Activated CD8-positive, alpha-beta T cell treated with anti-CD3 and anti-CD28 coated beads, Interleukin-2, amount 10 ng/mL, durations not matched to agents 7 days and 5 days (primary cell): ENCODE results near the gene SLC24A4. TPM values are rescaled to one million over a fixed set of nuclear protein-coding genes. Genes with fewer than 3 reads are reported as not detected.
A peak's percentile ranks its signal among the peaks of the same experiment; 100 is the strongest.

Experiments used
- ATAC-seq: fragments of 150-1000 bp; cut with Tn5 transposase; one replicate; pipeline ENCODE4 v1.10.0; 2021; ENCODE audit warnings: moderate library complexity
- CTCF ChIA-PET: fragments of 350-600 bp; sonication (Branson Sonifier 250); formaldehyde crosslinking; loops from one replicate; lab custom pipeline; 2021; ENCODE audit warnings: antibody characterized with exemption; lab: Charles Lee
- POLR2A ChIA-PET: fragments of 350-600 bp; sonication (Branson Sonifier 250); formaldehyde crosslinking; loops from one replicate; lab custom pipeline; 2021; ENCODE audit warnings: antibody characterized with exemption; lab: Charles Lee
- DNase-seq: peaks from one replicate; pipeline ENCODE4 v3.0.0-alpha.2; 2020
- H3K27ac Mint-ChIP-seq: one replicate; pipeline ENCODE4 v1.8.0; 2021; ENCODE audit warnings: mild to moderate bottlenecking, mixed read lengths
- H3K27me3 Mint-ChIP-seq: one replicate; pipeline ENCODE4 v1.8.0; 2021; ENCODE audit warnings: low read depth, mixed read lengths
- H3K36me3 Mint-ChIP-seq: one replicate; pipeline ENCODE4 v1.8.0; 2021; ENCODE audit warnings: low read depth, mixed read lengths
- H3K4me1 Mint-ChIP-seq: one replicate; pipeline ENCODE4 v1.8.0; 2021; ENCODE audit warnings: low read depth, mixed read lengths
- H3K4me3 Mint-ChIP-seq: one replicate; pipeline ENCODE4 v1.8.0; 2021; ENCODE audit warnings: mild to moderate bottlenecking, mixed read lengths
- H3K9me3 Mint-ChIP-seq: one replicate; pipeline ENCODE4 v1.8.0; 2022; ENCODE audit warnings: mixed read lengths; ENCODE audit not compliant: insufficient read depth
- total RNA-seq, 2 experiments: library from RNA; stranded (reverse); gene quantifications; one replicate each; pipeline ENCODE4 v1.2.3, GENCODE V29; 2021

The SLC24A4 gene
- total RNA-seq, 2 experiments from 2014 or later: 0.05 TPM; not detected in 1

DNA sequence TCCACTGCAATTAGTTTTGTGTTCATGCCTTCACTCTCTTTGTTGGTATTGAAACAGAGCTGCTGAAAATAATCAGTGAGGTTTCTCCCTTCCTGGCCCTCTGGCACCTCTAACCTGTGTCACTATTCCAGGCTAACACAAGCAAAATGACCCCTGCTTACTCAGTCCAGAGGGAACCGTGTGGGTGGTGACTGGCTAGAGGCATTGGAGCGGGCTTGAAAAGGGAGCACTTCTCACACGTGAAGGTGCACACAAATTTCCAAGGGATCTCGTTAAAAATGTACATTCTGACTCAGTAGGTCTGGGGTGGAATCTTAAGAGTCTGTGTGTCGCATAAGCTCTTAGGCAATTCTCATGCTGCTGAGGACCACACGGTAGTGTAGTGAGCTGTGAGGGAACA lies 1.3 kb upstream of the SLC24A4 start:
- no peak overlapping the region for H3K27ac Mint-ChIP-seq
- no peak for DNase-seq
- peaks cover 9% of the 10 kb centered on the region for H3K9me3 Mint-ChIP-seq
- ChIA-PET CTCF (interaction anchor here (1.0 kb wide), 1 partner anchor 202 kb away, joined by 3 read pairs; no protein-coding TSS in a partner anchor), POLR2A (no interaction called here)
- H3K36me3 Mint-ChIP-seq: peaks cover 2% of the 10 kb centered on the region
- H3K27me3 Mint-ChIP-seq: peaks cover 66% of the 10 kb centered on the region
- H3K4me3 Mint-ChIP-seq: no peak overlapping the region
- no peak for ATAC-seq
- H3K4me1 Mint-ChIP-seq: peaks cover 20% of the 10 kb centered on the region

DNA sequence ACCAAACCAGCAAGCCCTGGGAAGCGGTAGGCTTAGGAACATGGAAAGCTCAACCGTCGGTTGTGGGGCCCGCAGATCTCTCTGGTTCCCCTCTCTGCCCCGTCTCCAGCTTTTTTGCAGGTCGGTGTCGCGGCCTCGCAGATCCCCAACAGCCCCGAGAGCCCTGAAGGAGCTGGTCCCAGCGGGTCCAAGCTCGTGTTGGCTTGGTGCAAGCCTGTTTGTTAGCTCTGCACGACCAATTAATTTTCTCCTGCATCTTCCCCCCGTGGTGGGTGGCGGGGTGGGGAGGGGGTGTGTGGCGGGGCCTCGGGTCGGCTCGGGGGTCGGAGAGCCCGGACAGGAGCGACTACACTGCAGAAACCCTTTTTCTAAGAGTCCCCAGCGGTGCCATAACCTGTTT lies 449 bp upstream of the SLC24A4 start:
- POLR2A ChIA-PET: no interaction called here

DNA sequence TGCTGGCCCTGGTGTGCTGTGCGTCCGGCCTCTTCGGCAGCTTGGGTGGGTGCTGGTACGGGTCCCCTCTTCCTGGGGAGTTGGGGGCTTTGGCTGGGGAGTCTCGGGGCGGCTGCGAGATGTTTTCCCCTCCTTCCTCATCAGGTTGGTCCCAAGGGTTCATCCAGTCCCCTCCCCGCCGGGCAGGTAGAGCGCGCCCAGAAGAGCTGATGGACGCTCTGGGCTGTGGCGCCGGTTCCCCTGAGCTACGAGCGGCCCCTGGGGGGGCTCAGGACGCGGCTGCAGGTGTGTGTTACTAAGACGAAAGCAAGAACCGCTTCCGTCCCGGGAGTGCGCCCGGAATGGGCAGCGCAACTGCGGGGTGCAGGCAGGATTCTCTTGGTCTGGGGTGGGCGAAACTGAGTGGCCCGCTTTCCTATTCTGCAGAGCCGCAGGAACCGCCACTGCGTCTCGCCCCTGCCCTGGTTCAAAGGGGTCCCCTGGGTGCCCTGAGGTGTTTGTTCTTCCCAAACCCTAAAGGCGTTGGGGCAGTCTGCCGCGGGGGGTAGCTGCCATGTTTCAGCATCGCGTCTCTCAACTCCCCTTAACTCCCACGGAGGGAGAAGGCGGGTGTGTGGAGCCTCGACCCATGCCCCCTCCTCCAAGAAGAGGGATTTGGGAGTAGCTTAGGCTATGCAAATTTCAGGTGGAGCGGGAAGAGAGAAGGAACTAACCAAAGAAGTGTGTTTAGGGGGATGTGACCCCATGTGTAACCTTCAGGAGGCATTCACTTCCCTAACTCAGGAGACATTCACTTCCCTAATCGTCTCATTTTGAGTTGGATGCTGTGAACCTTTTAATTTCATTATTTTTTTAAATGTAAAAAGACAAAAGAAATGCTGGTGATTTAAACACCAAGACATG lies 1.2 kb downstream of the SLC24A4 start:
- H3K27me3 Mint-ChIP-seq: peaks cover 59% of the 10 kb centered on the region
- DNase-seq: no peak
- peaks cover 12% of the 10 kb centered on the region for H3K4me1 Mint-ChIP-seq
- H3K4me3 Mint-ChIP-seq: peak overlapping the region; percentile 61
- no peaks in the 10 kb centered on the region for H3K9me3 Mint-ChIP-seq
- ATAC-seq: no peak
- POLR2A ChIA-PET: no interaction called here
- no peaks in the 10 kb centered on the region for H3K36me3 Mint-ChIP-seq
- H3K27ac Mint-ChIP-seq: no peak overlapping the region
- CTCF ChIA-PET: no interaction called here

More for the DNA sequence above, 449 bp upstream of the SLC24A4 start:
- Mint-ChIP-seq H3K9me3 (peaks cover under 1% of the 10 kb centered on the region), H3K4me1 (peaks cover 12% of the 10 kb centered on the region), H3K27ac (no peak overlapping the region), H3K4me3 (peak overlapping the region; percentile 57), H3K27me3 (peaks cover 68% of the 10 kb centered on the region), H3K36me3 (no peaks in the 10 kb centered on the region)
- ATAC-seq: no peak
- no peak for DNase-seq
- CTCF ChIA-PET: interaction anchor here (0.5 to 1.0 kb wide), 3 partner anchors 203 to 230 kb away, joined by 3 read pairs; no protein-coding TSS in a partner anchor

DNA sequence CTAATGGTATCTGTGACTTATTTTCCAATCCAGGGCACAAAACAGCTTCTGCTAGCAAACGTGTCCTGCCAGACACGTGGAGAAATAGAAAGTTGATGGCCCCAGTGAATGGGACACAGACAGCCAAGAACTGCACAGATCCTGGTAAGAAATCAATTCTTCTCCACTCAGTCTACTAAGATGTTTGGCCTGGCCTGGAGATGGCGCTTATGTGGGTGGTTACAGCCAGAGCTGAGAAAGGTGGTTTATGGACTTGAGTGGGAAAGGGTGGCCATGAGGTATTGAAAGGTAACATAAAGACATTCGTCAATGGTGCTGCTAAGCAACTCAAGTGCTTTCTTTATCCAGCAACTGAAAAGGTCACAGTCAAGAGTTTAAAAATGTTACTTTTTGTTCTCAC lies 2.9 kb downstream of the SLC24A4 start:
- ATAC-seq (no peak), DNase-seq (no peak)
- no peak overlapping the region for H3K27ac Mint-ChIP-seq
- H3K4me3 Mint-ChIP-seq: no peak overlapping the region
- H3K4me1 Mint-ChIP-seq: peaks cover 12% of the 10 kb centered on the region
- CTCF ChIA-PET: no interaction called here
- POLR2A ChIA-PET: no interaction called here
- no peaks in the 10 kb centered on the region for H3K9me3 Mint-ChIP-seq
- H3K27me3 Mint-ChIP-seq: peaks cover 51% of the 10 kb centered on the region
- no peaks in the 10 kb centered on the region for H3K36me3 Mint-ChIP-seq

DNA sequence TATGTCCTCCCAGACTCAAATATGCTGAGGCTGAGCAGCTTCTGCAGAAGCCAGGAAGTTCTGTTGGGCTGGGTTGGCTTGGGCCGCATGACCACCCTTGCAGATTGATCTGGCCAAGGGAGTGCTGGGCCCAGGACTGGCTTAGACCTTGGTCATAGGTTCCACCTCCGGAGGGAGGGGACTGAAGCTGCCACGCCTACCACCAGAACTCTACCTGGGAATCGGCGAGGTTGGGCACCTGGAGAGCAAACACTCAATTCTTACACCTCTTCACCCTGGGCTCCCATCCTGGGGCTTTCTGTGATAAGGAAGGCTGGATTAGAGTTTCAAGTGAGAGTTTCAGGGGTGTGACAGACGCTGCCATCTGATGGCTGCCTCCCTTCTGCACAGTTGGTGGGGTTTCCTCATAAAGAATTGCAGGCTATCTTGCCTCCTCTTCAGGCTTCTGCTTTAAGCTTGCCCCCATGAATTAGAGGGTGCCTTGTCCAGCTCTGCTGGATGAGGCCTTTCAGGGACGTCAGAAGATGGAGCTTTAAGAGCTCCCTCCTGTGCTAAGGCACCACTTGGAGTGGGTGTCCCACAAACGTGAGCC lies 5.8 kb downstream of the SLC24A4 start:
- Mint-ChIP-seq H3K9me3 (no peaks in the 10 kb centered on the region), H3K27me3 (peaks cover 35% of the 10 kb centered on the region), H3K4me3 (no peak overlapping the region), H3K36me3 (no peaks in the 10 kb centered on the region), H3K4me1 (peaks cover 6% of the 10 kb centered on the region), H3K27ac (no peak overlapping the region)
- CTCF ChIA-PET: interaction anchor here (1.3 kb wide), 1 partner anchor 10 kb away, joined by 3 read pairs; no protein-coding TSS in a partner anchor
- no peak for DNase-seq
- POLR2A ChIA-PET: no interaction called here
- ATAC-seq: no peak

DNA sequence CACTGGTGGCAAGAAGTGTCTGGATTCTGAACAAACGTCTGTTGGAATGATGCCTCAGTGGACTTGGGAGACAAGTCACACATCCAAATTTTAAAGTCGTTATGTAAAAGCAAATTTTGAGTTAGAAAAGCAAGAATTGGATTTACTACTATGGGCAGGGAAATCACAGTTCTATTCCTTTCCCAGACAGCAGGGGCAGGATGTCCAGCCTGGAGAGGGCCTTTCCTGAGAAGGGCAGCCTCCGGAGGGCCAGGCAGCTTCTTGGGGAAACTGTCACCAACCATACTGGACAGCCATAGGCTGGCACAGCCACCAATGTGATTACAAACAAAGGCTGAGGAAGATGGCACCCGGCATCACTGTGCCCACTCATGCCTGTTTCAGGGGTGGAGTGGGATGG lies 11.1 kb downstream of the SLC24A4 start:
- no peak overlapping the region for H3K4me3 Mint-ChIP-seq
- H3K27ac Mint-ChIP-seq: no peak overlapping the region
- DNase-seq (no peak), ATAC-seq (no peak)
- H3K36me3 Mint-ChIP-seq: no peaks in the 10 kb centered on the region
- H3K27me3 Mint-ChIP-seq: peaks cover 18% of the 10 kb centered on the region
- ChIA-PET CTCF (interaction anchor here (1.3 kb wide), 1 partner anchor 18 kb away, joined by 5 read pairs; no protein-coding TSS in a partner anchor), POLR2A (no interaction called here)
- no peaks in the 10 kb centered on the region for H3K9me3 Mint-ChIP-seq
- no peaks in the 10 kb centered on the region for H3K4me1 Mint-ChIP-seq

DNA sequence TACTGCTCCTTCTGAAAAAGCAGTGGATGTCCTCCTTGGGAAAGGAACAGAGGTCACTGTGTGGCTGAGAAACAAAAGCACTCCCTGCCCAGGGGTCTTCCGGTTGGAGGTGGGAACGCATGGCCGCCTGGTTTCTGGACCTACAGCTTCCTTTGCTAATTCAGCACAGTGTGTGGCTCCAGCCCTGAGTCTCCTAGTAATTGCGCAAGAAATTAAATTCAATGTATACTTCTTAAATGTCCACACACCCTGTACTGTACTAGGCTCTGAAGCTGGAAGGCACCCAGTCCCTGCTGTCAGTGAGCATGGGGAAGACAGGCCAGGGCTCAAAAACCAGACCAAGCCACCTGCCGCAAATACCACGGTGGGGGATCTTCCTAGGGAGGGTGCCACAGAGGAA lies 13.4 kb downstream of the SLC24A4 start:
- POLR2A ChIA-PET: no interaction called here
- CTCF ChIA-PET: no interaction called here
- no peak overlapping the region for H3K27ac Mint-ChIP-seq
- ATAC-seq (no peak), DNase-seq (no peak)
- H3K4me1 Mint-ChIP-seq: peaks cover 3% of the 10 kb centered on the region
- no peaks in the 10 kb centered on the region for H3K36me3 Mint-ChIP-seq
- peaks cover 26% of the 10 kb centered on the region for H3K27me3 Mint-ChIP-seq
- H3K9me3 Mint-ChIP-seq: no peaks in the 10 kb centered on the region
- no peak overlapping the region for H3K4me3 Mint-ChIP-seq

DNA sequence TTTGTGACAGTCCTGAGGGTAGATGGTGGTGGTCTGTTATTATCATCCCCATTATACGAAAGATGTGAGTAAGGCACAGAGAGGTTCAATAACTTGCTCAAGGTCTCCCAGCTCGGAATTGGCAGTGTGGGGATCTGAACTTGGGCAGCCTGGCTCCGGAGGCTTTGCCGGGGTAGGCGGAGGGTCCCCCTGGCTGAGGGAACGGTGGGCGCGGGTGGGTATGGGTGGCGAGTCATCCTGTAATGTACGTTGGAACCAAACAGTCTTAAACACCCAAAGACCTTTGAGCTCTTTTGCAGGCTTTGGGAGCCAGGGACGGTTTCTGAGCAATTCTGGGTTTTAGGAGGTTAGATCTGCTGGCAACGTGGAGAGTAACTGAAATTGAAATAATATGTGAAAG lies 16.5 kb downstream of the SLC24A4 start:
- H3K4me3 Mint-ChIP-seq: no peak overlapping the region
- CTCF ChIA-PET: interaction anchor here (1.0 to 2.4 kb wide), 2 partner anchors 12 to 26 kb away, joined by 3 to 10 read pairs; no protein-coding TSS in a partner anchor
- no peaks in the 10 kb centered on the region for H3K36me3 Mint-ChIP-seq
- peaks cover 28% of the 10 kb centered on the region for H3K27me3 Mint-ChIP-seq
- H3K27ac Mint-ChIP-seq: no peak overlapping the region
- no peaks in the 10 kb centered on the region for H3K9me3 Mint-ChIP-seq
- no peak for DNase-seq
- H3K4me1 Mint-ChIP-seq: peaks cover 13% of the 10 kb centered on the region
- ATAC-seq: no peak
- POLR2A ChIA-PET: no interaction called here

DNA sequence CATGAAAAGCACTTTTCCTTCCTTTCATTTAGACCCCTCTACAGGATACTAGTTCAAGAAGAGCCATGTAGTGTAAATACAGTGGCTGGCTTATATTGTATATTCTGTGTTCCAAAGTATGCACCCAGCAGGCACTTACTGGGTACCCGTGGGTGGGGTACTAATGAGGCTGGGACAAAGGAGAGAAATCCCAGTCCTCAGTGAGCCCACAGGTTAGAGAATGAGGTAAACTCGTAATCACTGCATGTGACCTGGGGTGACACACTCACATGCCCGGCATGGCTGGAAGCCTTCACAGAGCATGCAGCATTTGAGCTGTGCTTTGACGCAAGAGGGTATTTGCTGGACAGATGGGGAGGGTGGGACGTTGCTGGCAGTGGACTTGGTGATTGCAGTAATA lies 17.1 kb downstream of the SLC24A4 start:
- no peak for ATAC-seq
- Mint-ChIP-seq H3K36me3 (no peaks in the 10 kb centered on the region), H3K4me1 (peaks cover 13% of the 10 kb centered on the region), H3K9me3 (no peaks in the 10 kb centered on the region), H3K27me3 (peaks cover 30% of the 10 kb centered on the region), H3K27ac (no peak overlapping the region), H3K4me3 (no peak overlapping the region)
- POLR2A ChIA-PET: no interaction called here
- CTCF ChIA-PET: interaction anchor here (1.0 to 2.4 kb wide), 2 partner anchors 12 to 27 kb away, joined by 3 to 10 read pairs; no protein-coding TSS in a partner anchor
- DNase-seq: no peak

DNA sequence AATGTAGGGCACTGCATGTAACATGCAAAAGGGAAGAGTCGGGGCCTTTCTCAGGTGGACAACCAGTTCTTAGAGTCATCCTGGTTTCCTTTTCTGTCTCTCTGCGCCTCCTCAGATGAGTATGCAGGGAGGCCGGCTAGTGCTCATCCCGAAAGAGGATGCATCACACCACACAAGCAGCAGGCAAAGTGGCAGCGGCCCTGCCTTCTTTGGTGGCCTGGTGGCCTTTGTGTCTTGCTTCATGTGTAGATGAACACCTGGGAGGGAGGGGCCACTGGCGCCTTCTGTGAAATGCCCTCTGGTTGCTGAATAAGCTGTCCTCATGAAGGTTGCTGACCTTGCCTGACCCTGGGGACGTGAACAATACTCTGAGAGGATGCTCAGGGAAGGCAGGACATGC lies 18.0 kb downstream of the SLC24A4 start:
- CTCF ChIA-PET: interaction anchor here (1.5 kb wide), 1 partner anchor 13 kb away, joined by 3 read pairs; no protein-coding TSS in a partner anchor

DNA sequence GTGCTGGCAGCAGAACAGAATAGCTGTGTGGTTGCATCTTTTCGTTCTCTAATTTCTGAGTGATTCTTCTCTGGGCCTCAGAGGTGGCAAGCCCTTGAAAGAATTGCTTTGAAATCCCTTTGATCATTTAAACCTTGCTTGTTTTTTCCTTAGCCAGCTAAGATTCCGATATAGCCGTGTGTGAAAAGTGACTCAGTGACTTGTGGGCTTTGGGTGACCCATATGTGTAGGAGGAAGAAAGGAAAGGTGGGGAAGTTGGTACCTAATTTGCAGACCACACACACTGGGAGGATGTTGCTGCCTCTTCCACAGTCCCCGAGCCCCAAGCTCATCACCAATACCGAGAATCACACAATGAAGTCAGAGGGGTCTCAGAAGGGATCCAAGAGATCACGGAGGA lies 18.8 kb downstream of the SLC24A4 start:
- Mint-ChIP-seq H3K36me3 (no peaks in the 10 kb centered on the region), H3K9me3 (no peaks in the 10 kb centered on the region), H3K4me3 (no peak overlapping the region), H3K4me1 (peaks cover 13% of the 10 kb centered on the region), H3K27ac (no peak overlapping the region), H3K27me3 (peaks cover 36% of the 10 kb centered on the region)
- DNase-seq: no peak
- ChIA-PET POLR2A (no interaction called here), CTCF (interaction anchor here (1.1 to 1.5 kb wide), 3 partner anchors 10 to 15 kb away, joined by 3 to 4 read pairs (median 4); no protein-coding TSS in a partner anchor)
- no peak for ATAC-seq

More for the DNA sequence above, 18.0 kb downstream of the SLC24A4 start:
- Mint-ChIP-seq H3K27me3 (peaks cover 33% of the 10 kb centered on the region), H3K4me1 (peaks cover 13% of the 10 kb centered on the region), H3K36me3 (no peaks in the 10 kb centered on the region), H3K4me3 (no peak overlapping the region), H3K27ac (no peak overlapping the region), H3K9me3 (no peaks in the 10 kb centered on the region)
- no peak for ATAC-seq
- no peak for DNase-seq
- POLR2A ChIA-PET: no interaction called here

DNA sequence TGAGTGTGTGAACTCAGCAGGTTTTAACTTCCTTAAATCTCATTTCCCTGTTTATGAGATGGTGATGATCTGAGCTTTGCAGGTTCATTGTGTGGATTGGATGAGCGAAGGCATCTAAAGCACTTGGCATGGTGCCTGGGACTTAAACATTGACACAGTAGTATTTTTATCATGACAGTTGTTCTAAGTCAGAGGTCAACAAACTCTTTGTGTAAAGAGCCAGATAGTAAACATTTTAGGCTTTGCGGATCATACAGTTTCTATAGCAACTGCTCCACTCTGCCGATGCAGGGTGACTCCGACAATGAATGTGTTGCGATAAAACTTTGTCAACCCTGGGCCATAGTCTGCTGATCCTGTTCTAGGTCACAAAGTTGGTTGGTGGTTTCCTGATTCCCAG lies 25.2 kb downstream of the SLC24A4 start:
- H3K9me3 Mint-ChIP-seq: no peaks in the 10 kb centered on the region
- H3K27me3 Mint-ChIP-seq: peaks cover 30% of the 10 kb centered on the region
- DNase-seq (no peak), ATAC-seq (no peak)
- no peaks in the 10 kb centered on the region for H3K36me3 Mint-ChIP-seq
- POLR2A ChIA-PET: no interaction called here
- H3K4me1 Mint-ChIP-seq: no peaks in the 10 kb centered on the region
- H3K4me3 Mint-ChIP-seq: no peak overlapping the region
- no peak overlapping the region for H3K27ac Mint-ChIP-seq
- CTCF ChIA-PET: no interaction called here
